Regular cardiac myocyte (primary cell): ENCODE measurements around the gene MIER3. TPM values are rescaled to one million over a fixed set of nuclear protein-coding genes. Genes with fewer than 3 reads are reported as not detected.

ENCODE experiments used
- total RNA-seq: library from RNA; depleted of rRNA; stranded (reverse); fragments of >200 nt; gene quantifications from 2 replicates; pipeline ENCODE4 v1.2.3, GENCODE V29; 2014

Gene MIER3
- 22.2 and 24.5 TPM in 2 replicates for total RNA-seq

GRCh38 chr5:56951946-56952691 lies at the start of gene MIER3:
TSS of gene MIER3 (minus strand) at chr5:56952123. CDS start at chr5:56952102, 21 bp downstream.

GRCh38 chr5:56909294-56910209 lies 42.4 kb downstream of the MIER3 start, which contains the start of gene SETD9:
TSS of gene SETD9 (plus strand) at chr5:56909596. CDS start at chr5:56909646, 50 bp downstream.

Other genes starting within 250 kb of the MIER3 start
- gene MAP3K1, start 136.6 kb downstream of the MIER3 start, total RNA-seq, result 8.2 and 9.6 TPM in 2 replicates
- gene SETD9, start 42.5 kb downstream of the MIER3 start, total RNA-seq, result 10.4 and 19.2 TPM in 2 replicates
- gene GPBP1, start 221.9 kb upstream of the MIER3 start, total RNA-seq, result 62.3 and 68.5 TPM in 2 replicates